HG02759 (cell line): ENCODE data around the gene AEBP1.

Source experiments
- ATAC-seq: cut with Tn5 transposase; IDR thresholded peaks from one replicate; pipeline ENCODE4 v1.9.1; 2021; ENCODE audit warnings: mild to moderate bottlenecking, moderate library complexity; ENCODE audit not compliant: unreplicated experiment

The AEBP1 gene

GRCh38 chr7:44103923-44104859 lies at the start of gene AEBP1:
AEBP1 (plus strand) TSS chr7:44104345; CDS start chr7:44104666, 321 bp downstream.
- no peak for ATAC-seq

GRCh38 chr7:44056681-44057080 lies 47.5 kb upstream of the AEBP1 start:
- no peak for ATAC-seq

- ATAC-seq = no peak
Observed at GRCh38 chr7:44057181-44057848, 46.8 kb upstream of the AEBP1 start.

GRCh38 chr7:44057849-44058758 lies 46.0 kb upstream of the AEBP1 start:
- no peak for ATAC-seq

- peak; percentile 18 for ATAC-seq
Observed at GRCh38 chr7:44058759-44059218, 45.4 kb upstream of the AEBP1 start.

GRCh38 chr7:44059219-44060090 lies 44.7 kb upstream of the AEBP1 start:
- peak; percentile 88 for ATAC-seq

GRCh38 chr7:44060091-44060947 lies 43.8 kb upstream of the AEBP1 start:
- ATAC-seq = no peak

- no peak for ATAC-seq
Observed at GRCh38 chr7:44060948-44061644, 43.0 kb upstream of the AEBP1 start.

GRCh38 chr7:44061645-44062179 lies 42.4 kb upstream of the AEBP1 start:
- ATAC-seq = no peak

- no peak for ATAC-seq
Observed at GRCh38 chr7:44062180-44062902, 41.8 kb upstream of the AEBP1 start.

GRCh38 chr7:44062903-44063295 lies 41.2 kb upstream of the AEBP1 start:
- ATAC-seq = no peak

- no peak for ATAC-seq
Observed at GRCh38 chr7:44063547-44063893, 40.6 kb upstream of the AEBP1 start.

GRCh38 chr7:44063894-44064651 lies 40.1 kb upstream of the AEBP1 start:
- no peak for ATAC-seq

GRCh38 chr7:44064791-44065430 lies 39.2 kb upstream of the AEBP1 start:
- ATAC-seq = no peak

GRCh38 chr7:44065431-44066110 lies 38.6 kb upstream of the AEBP1 start, which contains the start of gene PGAM2:
PGAM2 (minus strand) TSS chr7:44065567; CDS start chr7:44065529, 38 bp downstream.
- no peak for ATAC-seq

- no peak for ATAC-seq
Observed at GRCh38 chr7:44066111-44066460, 38.1 kb upstream of the AEBP1 start.
